ENCODE results near the gene MUC4.
A peak's percentile ranks its signal among the peaks of the same experiment; 100 is the strongest.

Gene MUC4

GRCh38 chr3:195811756-195812155 is at the start of gene MUC4:
Gene MUC4 (minus strand): TSS chr3:195811929. CDS start chr3:195811817, 112 bp downstream.
- no peak for DNase-seq

- DNase-seq, result no peak
Observed at GRCh38 chr3:195860456-195860855, 48.7 kb upstream of the MUC4 start.

- no peak for DNase-seq
Observed at GRCh38 chr3:195859846-195860411, 48.2 kb upstream of the MUC4 start.

GRCh38 chr3:195859061-195859845 is 47.5 kb upstream of the MUC4 start:
- peak; percentile 39 for DNase-seq

- no peak for DNase-seq
Observed at GRCh38 chr3:195856410-195857084, 44.8 kb upstream of the MUC4 start.

- DNase-seq, result no peak
Observed at GRCh38 chr3:195855471-195856409, 44.0 kb upstream of the MUC4 start.

- DNase-seq, result no peak
Observed at GRCh38 chr3:195854628-195855294, 43.0 kb upstream of the MUC4 start.

GRCh38 chr3:195853996-195854395 is 42.3 kb upstream of the MUC4 start:
- no peak for DNase-seq

- no peak for DNase-seq
Observed at GRCh38 chr3:195853036-195853435, 41.3 kb upstream of the MUC4 start.

- peak; percentile 79 for DNase-seq
Observed at GRCh38 chr3:195850857-195851543, 39.3 kb upstream of the MUC4 start.

- DNase-seq, result no peak
Observed at GRCh38 chr3:195849322-195850074, 37.8 kb upstream of the MUC4 start.

- peak; percentile 68 for DNase-seq
Observed at GRCh38 chr3:195847055-195847950, 35.6 kb upstream of the MUC4 start.

GRCh38 chr3:195845483-195845882 is 33.8 kb upstream of the MUC4 start:
- DNase-seq, result no peak

- no peak for DNase-seq
Observed at GRCh38 chr3:195844671-195845218, 33.0 kb upstream of the MUC4 start.

GRCh38 chr3:195839260-195840010 is 27.7 kb upstream of the MUC4 start:
- no peak for DNase-seq

- DNase-seq, result no peak
Observed at GRCh38 chr3:195838714-195839113, 27.0 kb upstream of the MUC4 start.

GRCh38 chr3:195836476-195837135 is 24.9 kb upstream of the MUC4 start:
- no peak for DNase-seq

GRCh38 chr3:195835791-195836190 is 24.1 kb upstream of the MUC4 start:
- DNase-seq, result no peak

Measured in HCEC 1CT (cell line).